ENCODE data around the gene HGF.

HGF gene

DNA sequence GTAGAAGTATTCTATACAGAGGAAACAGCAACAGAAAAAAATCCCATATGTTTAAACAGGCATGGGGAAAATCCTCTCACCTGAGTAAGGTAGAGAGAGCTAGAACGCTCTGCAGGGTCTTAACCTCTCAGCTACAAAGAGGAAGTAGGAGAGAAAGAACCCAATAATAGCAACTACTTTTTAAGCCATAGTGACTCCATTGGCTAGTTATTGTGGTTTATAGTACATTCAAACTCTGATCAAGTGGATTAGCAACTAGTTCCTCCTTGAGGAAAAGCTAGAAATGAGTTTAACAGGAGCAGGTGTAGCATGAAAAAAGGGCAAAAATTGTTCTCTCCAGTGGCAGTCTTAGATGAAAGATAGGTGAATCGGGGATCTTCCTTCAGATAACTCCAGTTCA lies 89.7 kb downstream of the HGF start:
- DNase-seq, result no peak

DNA sequence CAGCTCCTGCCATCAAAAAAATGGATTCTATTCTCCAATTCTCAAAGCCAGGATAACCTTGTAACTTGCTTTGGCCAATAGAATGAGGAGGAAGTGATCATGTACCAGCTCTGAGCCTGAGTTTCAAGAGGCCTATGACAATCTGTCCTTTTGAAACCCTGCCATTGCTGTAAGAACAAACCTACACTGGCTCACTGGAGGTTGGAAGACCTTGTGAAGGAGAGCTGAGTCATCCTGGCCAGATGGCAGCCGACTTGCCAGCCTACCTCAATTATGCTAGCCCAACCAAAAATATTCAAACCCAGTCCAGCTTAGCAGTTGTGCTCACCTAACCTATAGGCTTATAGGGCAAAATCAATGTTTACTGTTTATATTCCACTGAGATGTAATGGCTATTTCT lies 93.0 kb downstream of the HGF start:
- peak; percentile 62 for DNase-seq

DNA sequence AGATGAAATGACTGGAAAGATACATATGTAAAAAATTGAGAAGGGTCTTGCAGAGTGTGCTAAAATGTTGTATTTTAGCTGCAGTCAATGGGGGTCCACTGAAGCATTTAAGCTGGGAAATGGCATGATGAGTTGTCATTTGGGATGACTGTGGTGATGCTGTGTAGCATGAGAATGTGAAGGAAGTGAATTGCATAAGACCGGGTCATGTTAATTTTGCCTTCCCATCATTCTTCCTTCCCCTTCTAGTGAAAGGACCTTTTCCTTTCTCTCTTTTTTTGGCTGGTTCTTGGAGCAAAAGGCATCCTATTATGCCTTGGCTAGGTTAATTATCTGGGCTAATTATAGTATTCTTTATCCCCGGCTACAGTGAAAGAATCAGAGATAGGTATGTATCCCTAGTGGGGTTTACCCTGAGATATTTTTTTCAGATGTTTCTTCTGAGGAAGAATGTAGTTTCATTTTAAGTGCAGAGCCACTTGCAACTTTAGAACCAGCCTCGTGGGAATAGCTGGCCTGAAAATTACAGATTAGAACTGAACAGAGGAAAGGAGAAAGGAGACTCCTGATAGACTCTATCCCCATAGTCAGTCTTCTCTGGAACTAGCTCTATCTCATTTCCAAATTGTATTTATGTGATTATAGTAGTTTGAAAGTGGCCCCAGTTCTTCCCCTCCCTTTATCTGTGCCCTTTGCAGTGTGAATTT lies 93.6 kb downstream of the HGF start:
- DNase-seq, result no peak

DNA sequence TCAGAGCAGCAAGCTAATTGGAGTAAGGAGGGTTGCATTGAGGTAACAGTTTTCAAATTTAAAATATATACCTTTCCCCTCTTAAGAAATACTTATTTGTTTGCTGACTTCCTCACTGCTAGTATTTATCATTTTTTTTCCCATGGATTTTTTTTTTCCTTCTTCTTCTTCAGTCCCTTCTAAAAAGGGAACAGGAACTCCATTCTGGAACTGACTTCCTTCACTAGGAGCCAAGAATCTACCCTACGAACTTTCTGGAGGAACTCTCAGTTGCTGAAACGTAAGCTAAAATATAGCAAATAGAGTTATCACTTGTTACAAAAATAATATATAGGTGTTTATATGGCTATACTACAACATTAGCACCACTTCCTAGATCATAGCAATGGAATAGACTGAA lies 95.4 kb downstream of the HGF start:
- DNase-seq, result no peak

DNA sequence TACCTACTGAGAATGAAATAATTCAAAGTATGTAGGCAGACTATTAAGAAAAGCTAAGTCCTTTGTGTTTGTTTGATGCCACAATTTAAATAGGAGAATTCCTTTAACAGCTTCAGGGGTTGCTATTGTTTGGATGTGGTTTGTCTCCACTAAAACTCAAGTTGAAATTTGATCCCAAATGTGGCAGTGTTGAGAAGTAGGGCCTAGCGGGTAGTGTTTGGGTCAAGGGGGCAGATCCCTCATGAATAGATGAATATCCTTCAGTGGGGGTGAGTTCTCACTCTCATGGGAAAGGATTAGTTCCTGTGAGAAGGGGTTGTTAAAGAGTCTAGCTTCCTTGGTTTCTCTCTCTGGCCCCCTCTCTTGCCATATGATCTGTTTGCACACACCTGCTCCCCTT lies 97.0 kb downstream of the HGF start:
- no peak for DNase-seq

DNA sequence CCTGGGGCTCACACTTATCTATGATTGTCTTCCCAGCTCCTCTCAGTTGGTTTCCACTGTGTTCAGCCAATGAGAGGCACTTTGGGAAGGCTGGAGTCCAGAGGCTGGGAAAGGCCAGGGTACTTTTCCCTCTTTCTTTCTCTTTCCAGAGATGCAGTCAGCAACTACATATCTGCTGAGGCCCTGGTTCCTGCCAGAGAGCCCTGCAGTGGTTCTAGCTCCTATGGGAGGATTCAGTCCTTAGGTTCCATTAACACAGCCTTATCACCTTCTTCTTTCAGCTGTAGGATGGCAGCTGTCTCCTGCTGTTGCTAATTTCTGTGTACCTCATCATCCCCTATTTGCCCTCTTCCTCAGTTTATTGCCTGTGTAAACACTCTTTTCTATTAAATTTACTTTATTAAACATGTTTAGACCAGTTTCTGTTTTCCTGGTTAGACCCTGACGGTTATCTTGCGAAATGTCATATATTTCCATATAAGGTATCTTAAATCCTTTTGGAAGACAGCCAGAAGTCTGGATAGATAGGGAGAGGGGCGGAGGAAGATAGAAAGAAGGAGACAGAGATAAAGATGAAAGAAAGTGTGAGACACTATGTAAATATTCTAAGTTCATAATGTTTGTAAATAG lies 100.3 kb downstream of the HGF start:
- no peak for DNase-seq

DNA sequence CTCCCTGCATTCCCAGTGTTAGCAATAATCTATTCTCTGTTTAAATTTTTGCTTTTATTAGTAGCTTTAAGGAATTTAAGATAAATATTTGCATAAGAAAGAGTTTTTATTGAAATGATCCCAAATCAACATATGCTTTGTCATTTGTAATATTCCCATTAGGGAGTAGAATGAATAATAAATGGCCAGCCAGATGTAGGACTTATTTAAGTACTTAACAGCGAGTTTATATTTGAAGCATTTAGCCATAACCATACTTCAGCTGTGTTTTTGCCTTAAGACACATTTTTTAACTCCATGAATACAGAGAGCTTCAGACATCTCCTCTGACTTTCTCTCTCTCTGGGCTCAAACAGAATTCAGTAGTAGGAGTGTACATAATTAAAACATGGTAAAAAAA lies 103.6 kb downstream of the HGF start:
- no peak for DNase-seq

DNA sequence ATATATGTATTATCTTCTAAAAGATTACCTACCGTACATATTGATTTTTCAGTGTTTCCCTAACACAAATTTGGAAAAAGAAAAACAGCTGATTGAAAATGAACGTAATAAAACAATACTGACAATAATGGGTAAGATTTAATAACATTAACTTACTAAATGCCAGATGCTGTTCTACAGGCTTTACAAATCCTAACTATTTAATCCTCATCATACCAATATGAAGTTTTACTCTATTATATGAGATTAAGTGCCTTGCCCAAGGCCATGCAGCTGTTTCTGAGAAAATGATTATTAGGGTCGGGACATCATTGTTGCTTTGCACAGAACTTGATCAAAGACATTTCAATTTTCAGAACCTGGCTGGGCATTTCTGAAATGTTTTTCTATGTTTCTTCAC lies 104.6 kb downstream of the HGF start:
- no peak for DNase-seq

DNA sequence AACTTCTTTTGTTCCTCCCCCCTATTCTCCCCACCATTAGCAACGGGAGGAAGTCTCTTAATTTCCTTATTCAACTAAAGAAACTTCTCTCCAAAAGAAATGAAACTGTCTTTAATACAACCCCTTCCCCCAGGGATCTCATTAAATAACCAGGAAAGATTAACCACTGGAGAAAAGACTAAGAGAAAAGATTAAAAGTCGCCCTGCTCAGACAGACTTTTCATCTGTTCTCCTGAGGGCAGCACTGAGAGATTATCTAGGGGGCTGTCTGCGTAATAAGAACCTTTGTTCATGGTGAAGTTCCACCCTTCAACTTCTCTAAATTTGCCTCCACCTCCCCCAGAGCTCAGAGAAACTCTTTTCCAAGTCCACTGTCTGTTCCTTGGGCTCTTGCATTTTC lies 105.5 kb downstream of the HGF start:
- DNase-seq, result no peak

DNA sequence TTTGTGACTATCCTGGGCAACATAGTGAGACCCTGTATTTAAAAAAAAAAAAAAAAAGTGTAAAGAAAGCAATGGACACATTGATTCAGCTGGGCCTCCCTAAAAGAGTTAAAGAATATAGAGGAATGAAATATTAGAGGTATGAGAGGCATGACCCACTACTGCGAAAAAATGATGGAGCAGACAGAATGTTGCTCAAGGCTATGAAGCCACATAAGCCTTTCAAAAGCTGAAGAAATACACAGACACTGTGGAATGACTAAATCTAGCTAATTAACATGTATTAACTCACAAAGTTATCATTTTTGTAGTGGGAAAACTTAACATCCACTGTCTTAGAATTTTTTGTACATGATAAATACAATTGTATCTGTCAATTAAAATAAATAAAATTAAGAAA lies 107.3 kb downstream of the HGF start:
- no peak for DNase-seq

DNA sequence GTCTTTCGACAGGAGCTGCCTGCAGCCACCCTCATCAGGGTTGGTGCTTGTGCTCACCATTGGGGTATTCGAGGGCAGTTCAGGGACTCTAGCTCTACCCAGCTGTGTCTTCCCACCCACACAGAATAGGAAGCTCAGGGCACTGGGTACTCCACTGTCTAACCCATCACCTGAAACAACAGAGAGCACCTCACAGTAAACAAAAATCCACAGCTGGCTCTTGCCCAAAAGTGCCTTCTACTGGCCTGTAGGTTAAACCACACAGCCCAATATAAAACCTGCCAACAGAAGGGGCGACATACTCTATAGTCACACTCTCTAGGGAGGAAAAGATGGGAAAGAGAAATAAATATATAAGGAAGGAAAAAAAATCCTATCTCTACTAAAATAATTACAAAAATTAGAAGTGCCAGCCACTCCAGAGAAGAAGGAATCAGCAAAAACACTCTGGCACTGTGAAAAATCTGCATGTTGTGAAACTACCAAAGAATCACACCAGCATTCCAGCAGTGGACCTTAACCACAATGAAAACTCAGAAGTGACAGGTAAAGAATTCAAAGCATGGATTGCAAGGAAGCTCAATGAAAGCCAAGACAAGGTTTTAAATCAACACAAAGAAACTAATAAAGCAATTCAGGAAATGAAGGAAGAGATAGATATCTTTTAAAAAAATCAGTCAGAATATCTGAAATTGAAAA lies 110.0 kb downstream of the HGF start:
- no peak for DNase-seq

DNA sequence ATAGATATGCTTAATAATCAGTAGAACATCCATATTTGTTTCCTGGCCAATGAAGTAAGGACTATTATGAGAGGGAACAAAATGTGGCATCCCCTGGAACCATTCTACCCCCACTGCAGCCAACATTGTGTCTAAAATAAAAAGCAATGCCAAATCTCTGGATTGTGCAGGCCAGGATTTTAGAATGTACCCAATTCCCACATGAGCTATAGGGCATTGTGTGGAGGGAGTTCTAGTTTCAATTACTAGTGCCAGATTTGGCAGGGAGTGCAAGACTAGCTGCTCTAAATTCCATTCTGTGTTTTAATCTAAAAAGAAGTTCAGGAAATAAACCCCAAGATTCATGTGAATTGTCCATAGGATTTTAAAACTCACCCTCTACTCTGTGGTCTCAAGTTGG lies 112.3 kb downstream of the HGF start:
- no peak for DNase-seq

DNA sequence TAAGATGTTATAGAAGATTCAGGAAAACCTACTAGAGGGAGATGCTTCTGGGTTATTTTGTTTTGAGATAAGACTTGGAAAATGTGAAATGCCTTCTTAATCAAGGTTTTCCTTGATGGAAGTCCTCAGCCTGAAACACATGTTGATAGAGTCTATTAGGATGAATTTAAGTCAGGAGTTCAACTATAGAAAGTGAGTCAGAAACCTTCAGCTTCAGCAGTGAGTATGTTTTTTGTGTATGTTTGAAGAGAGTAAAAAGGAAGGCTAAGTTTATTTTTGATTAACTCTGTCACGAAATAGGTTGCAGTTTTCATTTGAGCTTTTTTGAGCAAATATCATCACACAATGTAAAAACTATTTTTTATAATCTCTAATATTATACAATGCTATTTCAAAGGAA lies 114.6 kb downstream of the HGF start:
- no peak for DNase-seq

DNA sequence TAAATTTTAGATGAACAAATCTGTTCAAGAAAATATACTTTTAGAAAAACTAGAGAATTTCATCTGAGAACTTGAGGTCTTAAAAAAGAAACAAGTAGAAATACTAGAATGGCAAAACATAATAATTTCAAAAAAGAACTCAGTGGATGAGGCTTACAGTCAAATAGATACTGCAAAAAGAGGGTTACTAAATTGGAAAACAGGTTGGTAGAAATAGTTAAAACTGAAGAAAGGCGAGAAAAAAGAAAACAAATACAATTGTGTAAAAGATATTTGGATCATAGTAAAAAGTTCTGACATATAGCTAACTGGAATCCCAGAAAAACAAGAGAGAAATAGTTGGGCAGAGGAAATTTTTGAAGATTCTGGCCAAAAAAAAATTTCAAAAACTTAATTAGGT lies 117.6 kb downstream of the HGF start:
- DNase-seq, result no peak

Measured in HCEC 1CT (cell line).